GM11168 (cell line): ENCODE measurements around the gene DPH2.

Experiments
- in situ Hi-C: fragments of 300-500 bp; cut with MboI; formaldehyde crosslinking; loops from one replicate; pipeline ENCODE4 v1.12.0; 2022; ENCODE audit warnings: low sequenced_read_pairs; ENCODE audit not compliant: unreplicated experiment

Gene DPH2

GRCh38 chr1:43962324-43962723 is 7.5 kb upstream of the DPH2 start:
- in situ Hi-C loops: no loop called here

GRCh38 chr1:43963006-43963405 is 6.8 kb upstream of the DPH2 start:
- in situ Hi-C loops: no loop called here

GRCh38 chr1:43963890-43964289 is 5.9 kb upstream of the DPH2 start:
- in situ Hi-C loops: no loop called here

GRCh38 chr1:43965316-43965715 is 4.5 kb upstream of the DPH2 start:
- in situ Hi-C loops: no loop called here

- in situ Hi-C loops: no loop called here
Observed at GRCh38 chr1:43968348-43968948, 1.4 kb upstream of the DPH2 start.

GRCh38 chr1:43969416-43969745 is 429 bp upstream of the DPH2 start:
- in situ Hi-C loops: no loop called here

GRCh38 chr1:43970502-43970901 is 692 bp downstream of the DPH2 start:
- in situ Hi-C loops: no loop called here

- in situ Hi-C loops: no loop called here
Observed at GRCh38 chr1:43970911-43971310, 1.1 kb downstream of the DPH2 start.

- in situ Hi-C loops: no loop called here
Observed at GRCh38 chr1:43971336-43971980, 1.6 kb downstream of the DPH2 start.

GRCh38 chr1:43973981-43974442 is 4.2 kb downstream of the DPH2 start:
- in situ Hi-C loops: no loop called here

GRCh38 chr1:43974443-43975248 is 4.8 kb downstream of the DPH2 start, which contains the start of gene ATP6V0B:
Gene ATP6V0B (plus strand): TSS chr1:43974960. CDS start chr1:43975041, 81 bp downstream.
- in situ Hi-C loops: no loop called here

- in situ Hi-C loops: no loop called here
Observed at GRCh38 chr1:43975249-43975961, 5.6 kb downstream of the DPH2 start.

- in situ Hi-C loops: no loop called here
Observed at GRCh38 chr1:43976045-43976444, 6.2 kb downstream of the DPH2 start.

GRCh38 chr1:43976890-43977289 is 7.1 kb downstream of the DPH2 start:
- in situ Hi-C loops: no loop called here

GRCh38 chr1:43977376-43978263 is 7.8 kb downstream of the DPH2 start:
- in situ Hi-C loops: no loop called here

GRCh38 chr1:43978264-43978550 is 8.4 kb downstream of the DPH2 start:
- in situ Hi-C loops: no loop called here

- in situ Hi-C loops: no loop called here
Observed at GRCh38 chr1:43978551-43979260, 8.9 kb downstream of the DPH2 start, which contains the start of gene B4GALT2. Gene B4GALT2 (plus strand): TSS chr1:43979210. CDS start chr1:43981161, 1,951 bp downstream.

- in situ Hi-C loops: no loop called here
Observed at GRCh38 chr1:43979261-43979527, 9.4 kb downstream of the DPH2 start.

- in situ Hi-C loops: no loop called here
Observed at GRCh38 chr1:43979528-43980254, 9.9 kb downstream of the DPH2 start.
